Right lobe of liver (tissue), 4 donors: ENCODE data around the gene IFT88.

Experiments
- CTCF ChIP-seq, 4 donors: fragments of 200-600 bp in 3 of 4; fragments of 450-650 bp in 1 of 4; IDR thresholded peaks; one replicate each; pipeline versions ENCODE4 v1.5.1 to v1.8.0; 2016 to 2022; ENCODE audit warnings: antibody characterized with exemption in 4 of 4, mild to moderate bottlenecking in 2 of 4
- POLR2A ChIP-seq: fragments of 450-650 bp; IDR thresholded peaks from one replicate; pipeline ENCODE4 v1.6.1; 2017; ENCODE audit warnings: antibody characterized with exemption, mild to moderate bottlenecking
- donor health status: DM: no; HTN: no; CAD: no.
- donor health status: DM: no; HTN: no; CAD: no.
- donor health status: DM: no; HTN: yes; CAD: no.

- no peak for TF ChIP-seq CTCF (IDR thresholded peaks at IDR 0.05)
- no peak for TF ChIP-seq POLR2A
These were observed 13.3 kb downstream of the IFT88 start for GRCh38 chr13:20580257-20580656.
